Esophagus muscularis mucosa (tissue), 4 donors: ENCODE measurements around the gene NRXN3.

Experiments used
- EP300 ChIP-seq: sonication (generic); formaldehyde crosslinking; IDR thresholded peaks from one replicate; pipeline ENCODE4 v1.6.1; 2017; ENCODE audit warnings: antibody characterized with exemption
- POLR2A ChIP-seq: fragments of 450-650 bp; IDR thresholded peaks from one replicate; pipeline ENCODE4 v1.6.1; 2017; ENCODE audit warnings: antibody characterized with exemption, moderate library complexity, mild to moderate bottlenecking, low read depth
- TF ChIP-seq, protein P1 (sequence below), 3 experiments: fragments of 200-600 bp in 2 of 3; fragments of 450-650 bp in 1 of 3; sonication (generic) in 2 of 3; IDR thresholded peaks; one replicate each; pipeline ENCODE4 v1.5.1; 2017 to 2019; ENCODE audit warnings: antibody characterized with exemption in 3 of 3, mild to moderate bottlenecking in 2 of 3, moderate library complexity in 1 of 3

DNA sequence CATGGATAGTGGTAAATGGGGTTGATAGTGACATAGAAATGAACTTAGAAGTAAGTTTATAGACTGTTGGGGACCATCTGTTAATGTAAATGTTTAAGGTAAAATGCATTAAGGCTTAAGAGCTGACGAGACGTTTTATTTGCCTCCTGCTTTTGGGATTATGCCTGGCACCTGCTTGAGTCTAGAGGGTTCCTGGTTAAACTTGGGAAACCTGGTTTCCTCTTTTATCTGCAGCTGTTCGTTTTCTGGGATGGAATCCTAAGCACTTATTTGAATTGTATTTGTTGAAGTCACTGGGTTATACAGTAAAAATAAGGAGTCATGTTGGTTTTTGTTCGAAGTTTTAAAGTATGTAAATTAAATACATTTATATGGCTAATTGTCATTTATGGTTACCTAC lies 914.7 kb downstream of the NRXN3 start:
- TF ChIP-seq, protein P1, sequence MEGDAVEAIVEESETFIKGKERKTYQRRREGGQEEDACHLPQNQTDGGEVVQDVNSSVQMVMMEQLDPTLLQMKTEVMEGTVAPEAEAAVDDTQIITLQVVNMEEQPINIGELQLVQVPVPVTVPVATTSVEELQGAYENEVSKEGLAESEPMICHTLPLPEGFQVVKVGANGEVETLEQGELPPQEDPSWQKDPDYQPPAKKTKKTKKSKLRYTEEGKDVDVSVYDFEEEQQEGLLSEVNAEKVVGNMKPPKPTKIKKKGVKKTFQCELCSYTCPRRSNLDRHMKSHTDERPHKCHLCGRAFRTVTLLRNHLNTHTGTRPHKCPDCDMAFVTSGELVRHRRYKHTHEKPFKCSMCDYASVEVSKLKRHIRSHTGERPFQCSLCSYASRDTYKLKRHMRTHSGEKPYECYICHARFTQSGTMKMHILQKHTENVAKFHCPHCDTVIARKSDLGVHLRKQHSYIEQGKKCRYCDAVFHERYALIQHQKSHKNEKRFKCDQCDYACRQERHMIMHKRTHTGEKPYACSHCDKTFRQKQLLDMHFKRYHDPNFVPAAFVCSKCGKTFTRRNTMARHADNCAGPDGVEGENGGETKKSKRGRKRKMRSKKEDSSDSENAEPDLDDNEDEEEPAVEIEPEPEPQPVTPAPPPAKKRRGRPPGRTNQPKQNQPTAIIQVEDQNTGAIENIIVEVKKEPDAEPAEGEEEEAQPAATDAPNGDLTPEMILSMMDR (IDR thresholded peaks at IDR 0.05), result no peak
- no peak for TF ChIP-seq POLR2A
- TF ChIP-seq EP300, result no peak
